ENCODE results near the gene HSF5.
"Not testable (repeated sequence)": the region's sequence is repeated elsewhere in the genome, so short reads cannot be mapped to it uniquely, and the experiment has no call there.

The HSF5 gene

GRCh38 chr17:58411408-58411894 lies 76.8 kb downstream of the HSF5 start:
- DNase-seq: no peak

GRCh38 chr17:58410714-58411407 lies 77.3 kb downstream of the HSF5 start:
- DNase-seq: no peak

GRCh38 chr17:58409432-58409831 lies 78.8 kb downstream of the HSF5 start:
- DNase-seq: no peak

GRCh38 chr17:58403311-58403710 lies 84.9 kb downstream of the HSF5 start:
- DNase-seq: no peak

DNA sequence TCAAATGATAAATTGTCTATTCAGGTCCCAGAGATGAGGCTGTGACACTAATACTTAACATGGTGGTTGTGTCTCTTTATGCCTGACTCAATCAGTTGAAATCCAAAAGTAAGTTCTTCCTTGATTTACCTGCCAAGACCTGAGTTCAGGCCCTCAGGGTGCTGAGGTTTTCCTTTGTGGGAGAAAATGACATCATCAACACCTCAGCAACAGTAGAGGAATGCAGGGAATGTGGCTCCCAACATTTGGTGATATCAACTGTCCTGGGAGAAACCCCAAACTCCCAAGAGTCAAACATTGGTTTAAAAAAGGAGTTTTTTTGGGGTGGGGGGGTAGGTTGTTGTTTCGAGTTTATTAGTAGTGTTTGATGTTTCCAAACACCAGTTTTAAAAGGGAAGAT lies 85.5 kb downstream of the HSF5 start:
- no peak for DNase-seq

DNA sequence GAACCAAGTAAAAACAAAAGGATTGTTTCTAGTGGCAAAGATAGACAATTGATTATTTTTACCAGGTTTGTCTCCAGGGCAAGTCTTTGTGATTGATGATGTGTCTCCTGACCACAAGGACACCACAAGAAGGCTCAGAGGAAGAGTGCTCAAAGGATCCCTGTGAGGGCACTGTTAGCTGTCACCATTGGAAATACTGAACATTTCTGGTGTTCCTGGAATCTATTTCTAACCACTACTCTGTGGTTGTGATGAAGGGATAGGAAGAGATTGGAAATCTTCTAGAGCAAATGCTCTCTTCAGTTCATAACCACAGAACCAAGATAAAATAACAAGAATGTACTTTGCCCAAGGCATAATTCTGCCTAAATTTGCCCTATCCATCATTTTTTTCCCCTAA lies 86.2 kb downstream of the HSF5 start:
- no peak for DNase-seq

GRCh38 chr17:58401287-58401686 lies 86.9 kb downstream of the HSF5 start:
- no peak for DNase-seq

DNA sequence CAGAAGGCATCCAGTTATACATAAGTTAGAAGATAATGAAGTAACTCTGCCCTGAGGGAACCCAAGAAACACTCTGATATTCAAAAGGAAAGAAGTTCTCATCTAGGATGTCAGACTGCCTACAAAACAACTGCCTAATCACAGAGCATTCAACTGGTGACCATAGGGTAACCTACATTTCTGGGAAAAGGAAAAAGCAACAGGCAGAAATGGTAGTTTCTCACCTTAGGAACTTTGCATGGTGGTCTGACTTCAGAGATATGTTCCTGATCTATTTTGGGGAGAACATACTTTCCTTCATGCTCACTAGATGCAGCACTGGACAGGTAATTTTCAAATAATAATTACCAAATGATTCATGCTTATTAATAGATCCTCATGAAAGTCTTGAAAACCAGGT lies 87.4 kb downstream of the HSF5 start:
- no peak for DNase-seq

- DNase-seq: no peak
Observed at GRCh38 chr17:58399974-58400373, 88.2 kb downstream of the HSF5 start.

GRCh38 chr17:58398574-58399266 lies 89.5 kb downstream of the HSF5 start:
- no peak for DNase-seq

DNA sequence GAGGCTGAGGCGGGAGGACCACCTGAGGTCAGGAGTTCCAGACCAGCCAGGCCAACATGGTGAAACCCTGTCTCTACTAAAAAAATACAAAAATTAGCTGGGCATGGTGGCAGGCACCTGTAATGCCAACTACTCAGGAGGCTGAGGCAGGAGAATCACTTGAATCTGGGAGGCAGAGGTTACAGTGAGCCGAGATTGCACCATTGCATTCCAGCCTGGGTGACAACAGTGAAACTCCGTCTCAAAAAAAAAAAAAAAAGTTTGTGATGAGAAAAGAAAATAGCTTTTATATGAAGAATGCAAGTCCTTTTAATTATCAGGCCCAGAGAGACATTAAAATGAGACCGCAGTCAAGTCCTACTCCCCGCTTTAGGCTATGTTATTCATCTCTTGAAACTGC lies 90.8 kb downstream of the HSF5 start:
- not testable (repeated sequence) for DNase-seq

GRCh38 chr17:58396173-58396572 lies 92.0 kb downstream of the HSF5 start:
- no peak for DNase-seq

- DNase-seq: no peak
Observed at GRCh38 chr17:58394534-58395223, 93.5 kb downstream of the HSF5 start.

DNA sequence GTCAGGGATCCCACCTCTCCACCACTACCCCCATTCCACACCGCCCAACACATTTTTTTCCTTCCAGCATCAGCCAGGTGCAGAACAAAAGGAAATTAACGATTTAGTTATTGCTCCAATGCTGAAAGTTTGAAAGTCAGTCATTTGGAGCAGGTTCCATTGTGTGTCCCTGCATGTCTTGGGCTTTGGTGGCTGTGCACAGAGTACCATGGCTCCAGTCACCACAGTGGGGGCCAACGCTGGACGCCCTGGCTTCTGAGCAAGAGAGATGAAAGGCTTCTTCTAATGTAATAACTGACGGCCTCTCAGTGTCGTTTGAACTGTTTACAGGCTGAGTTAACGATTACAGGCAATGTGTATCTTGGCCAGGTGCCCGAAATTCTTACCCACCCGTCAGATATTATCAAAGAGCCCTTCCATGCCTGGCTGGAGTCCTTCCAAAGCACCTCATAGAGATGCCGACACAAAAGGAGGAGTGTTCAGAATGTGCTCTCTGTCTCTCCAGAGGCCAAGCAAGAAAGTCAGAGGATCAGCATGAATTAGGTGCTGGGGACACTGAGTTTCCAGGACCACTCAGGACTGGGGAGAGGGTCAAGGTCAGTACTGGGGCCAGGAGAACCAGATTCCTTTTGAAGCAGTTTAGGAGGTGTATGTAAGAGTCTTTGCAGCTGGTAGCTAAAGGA lies 96.8 kb downstream of the HSF5 start:
- DNase-seq: no peak

DNA sequence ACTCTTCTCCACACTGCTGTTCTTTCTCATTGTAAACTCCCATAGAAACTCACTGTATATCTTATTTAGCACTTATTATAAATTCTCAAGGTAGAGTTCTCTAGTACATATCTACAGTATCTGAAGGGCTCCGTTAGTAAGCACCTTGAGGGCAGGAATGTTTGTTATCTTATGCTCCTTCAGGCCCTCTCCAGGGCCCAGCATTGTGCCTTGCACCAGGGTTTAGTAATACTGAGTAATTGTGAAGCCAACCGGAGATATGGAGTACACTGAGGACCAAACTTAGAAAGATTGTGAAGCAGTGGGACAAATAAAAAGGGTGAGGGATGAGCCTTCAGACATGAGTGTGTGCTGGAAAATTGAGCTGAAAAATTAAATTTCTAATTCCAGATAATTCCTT lies 97.3 kb downstream of the HSF5 start:
- DNase-seq: no peak

DNA sequence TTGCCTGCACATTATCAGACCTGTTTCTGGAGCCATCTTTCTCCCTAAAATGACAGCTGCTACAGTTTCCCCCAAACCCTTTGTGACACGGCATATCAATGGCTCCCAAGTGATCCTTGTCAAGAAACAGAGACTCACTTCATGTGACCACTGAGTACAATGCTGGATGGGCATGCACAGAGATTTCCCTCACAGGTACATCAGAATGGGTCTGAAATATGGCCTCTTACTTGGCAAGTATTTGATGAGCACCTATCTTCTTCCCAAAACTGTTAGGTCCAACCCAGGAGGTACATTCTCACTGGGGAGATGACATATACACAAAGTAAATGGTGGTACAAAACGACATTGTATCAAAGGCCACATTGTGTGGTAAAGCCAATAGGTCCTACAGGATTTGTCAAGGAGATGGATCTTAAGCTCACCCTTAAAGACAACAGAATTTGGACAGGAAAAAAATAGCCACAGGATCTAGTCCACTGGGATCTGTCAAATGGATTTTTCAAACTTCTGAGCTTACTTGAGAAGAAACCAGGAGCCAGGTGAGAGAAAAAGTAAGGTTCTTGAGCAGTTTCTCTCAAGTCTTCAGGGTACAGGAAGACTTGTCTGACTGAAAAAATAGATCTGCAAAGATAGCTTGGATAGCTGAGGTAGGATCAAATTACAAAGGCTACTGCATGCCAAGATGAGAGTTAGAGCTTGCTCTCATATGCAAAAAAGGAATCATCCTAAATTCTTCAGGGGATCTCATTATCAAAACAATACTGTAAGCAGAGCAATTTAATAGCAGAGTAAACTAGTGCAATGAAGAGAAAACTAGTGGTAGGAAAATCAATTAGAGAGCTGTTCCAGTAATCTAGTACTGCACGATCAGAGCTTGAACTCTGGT lies 99.7 kb downstream of the HSF5 start:
- DNase-seq: no peak

DNA sequence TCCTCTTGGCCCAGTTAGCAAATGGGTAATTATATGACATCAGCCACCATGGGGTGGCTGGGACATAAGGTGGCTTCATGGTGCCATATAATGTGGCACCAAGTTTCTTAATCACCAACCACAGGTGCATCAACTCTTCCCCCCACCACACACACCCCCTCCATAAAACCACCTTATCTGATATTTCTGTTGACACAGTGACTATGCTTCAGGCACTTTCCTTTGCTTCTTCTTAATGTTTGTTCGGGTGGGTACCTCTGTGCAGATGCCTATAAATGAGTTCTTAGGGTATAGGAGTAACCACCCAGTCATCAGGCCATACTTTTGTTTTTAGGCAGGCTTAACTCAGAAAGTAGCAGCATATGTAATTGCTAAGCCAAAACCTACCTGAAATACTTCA lies 100.4 kb downstream of the HSF5 start:
- DNase-seq: no peak

GRCh38 chr17:58386708-58387107 lies 101.5 kb downstream of the HSF5 start:
- DNase-seq: no peak

DNA sequence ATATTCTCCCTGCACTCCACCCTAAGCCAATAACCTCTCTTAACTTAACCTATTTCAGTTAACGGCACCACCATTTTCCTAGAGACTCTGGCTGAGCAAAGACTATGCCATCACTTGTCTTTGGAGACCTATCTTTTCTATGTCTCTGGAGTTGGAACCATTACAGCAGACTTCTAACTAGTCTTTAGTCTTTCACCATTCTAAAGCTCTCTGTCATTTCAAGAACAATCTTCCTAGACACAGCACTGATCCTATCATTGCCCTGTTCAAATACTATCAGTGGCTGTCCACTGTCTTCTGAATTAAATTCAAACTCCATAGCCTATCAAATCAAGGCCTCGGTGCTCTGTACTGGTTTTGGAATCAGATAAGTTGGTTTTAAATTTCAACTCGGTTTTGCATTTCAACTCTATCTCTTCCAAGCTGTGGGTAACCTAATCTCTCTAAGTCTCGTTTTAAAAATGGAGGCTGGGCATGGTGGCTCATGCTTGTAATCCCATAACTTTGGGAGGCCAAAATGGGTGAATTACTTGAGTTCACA lies 102.8 kb downstream of the HSF5 start:
- DNase-seq: no peak

DNA sequence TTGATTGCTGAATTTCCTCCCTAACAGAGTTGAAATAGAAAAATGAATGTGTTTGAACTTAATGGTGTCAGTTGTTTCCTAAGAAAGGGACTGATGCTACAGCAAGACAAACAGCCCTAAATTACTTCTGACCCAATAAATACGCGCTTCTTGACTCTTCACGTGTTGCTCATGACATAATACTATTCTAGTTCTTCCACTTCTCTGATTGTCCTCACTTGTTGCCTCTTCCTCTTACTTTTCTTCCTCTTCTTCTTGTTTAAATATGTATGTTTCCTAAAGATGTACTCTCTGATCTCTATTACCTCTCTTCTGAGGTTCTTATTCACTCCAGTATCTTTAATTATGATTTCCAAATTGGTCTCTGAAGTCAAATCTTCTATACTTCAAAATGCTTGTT lies 103.3 kb downstream of the HSF5 start:
- DNase-seq: no peak

DNA sequence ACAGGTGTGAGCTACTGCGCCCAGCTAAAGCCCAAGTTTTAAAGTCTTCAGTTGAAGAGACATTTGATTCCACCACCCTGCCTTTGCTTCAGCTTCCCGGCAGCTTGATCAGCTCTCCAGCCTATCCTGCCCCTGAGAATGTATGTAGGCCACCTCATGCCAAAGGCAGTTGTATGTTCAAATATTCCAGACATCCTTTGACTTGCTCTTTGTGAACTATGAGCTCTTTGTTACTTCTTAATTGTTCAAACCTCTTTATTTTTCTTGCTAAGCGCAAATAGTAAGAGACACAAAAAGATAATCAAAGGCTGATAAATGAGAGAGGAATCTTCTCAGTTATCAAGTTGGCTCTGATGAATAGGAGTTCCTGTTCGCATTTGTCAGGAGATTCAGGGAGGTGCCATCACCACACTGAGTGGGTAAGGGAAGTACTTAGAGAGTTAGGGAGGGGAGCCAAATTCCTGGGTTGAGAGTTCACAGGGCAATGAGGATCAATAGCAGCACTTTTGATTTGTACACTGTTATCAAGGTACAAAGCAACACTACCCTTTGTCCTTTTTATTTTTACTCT lies 104.2 kb downstream of the HSF5 start:
- DNase-seq: no peak

DNA sequence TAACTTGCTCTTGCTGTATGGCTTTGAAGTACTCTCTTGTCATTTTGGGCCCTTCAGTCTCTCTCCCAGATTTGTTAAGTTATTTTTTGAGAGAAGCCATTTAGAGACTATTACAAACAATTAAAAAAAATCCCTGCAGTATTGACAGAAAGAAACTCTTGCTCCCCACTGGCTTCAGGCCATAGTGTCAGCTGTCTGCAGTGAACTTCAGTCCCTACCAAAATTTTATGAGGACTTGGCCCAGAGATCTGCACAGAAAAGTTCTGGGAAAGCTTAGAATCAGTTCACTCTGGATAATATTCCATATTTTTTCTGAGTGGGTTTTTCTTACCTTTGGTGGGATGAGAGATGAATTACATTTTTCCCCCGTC lies 105.4 kb downstream of the HSF5 start:
- DNase-seq: no peak
